ENCODE measurements around the gene RYR2. TPM values are rescaled to one million over a fixed set of nuclear protein-coding genes. Genes with fewer than 3 reads are reported as not detected.

Gene RYR2
- total RNA-seq: 7.8 TPM
- long read RNA-seq, partial matches to known transcripts: 1 of 4 reads
- long read RNA-seq, other reads (novel, unspliced or antisense): 3 of 4 reads

GRCh38 chr1:237041795-237042525, at the start of gene RYR2:
RYR2 (plus strand) TSS chr1:237042184; CDS start chr1:237042522, 338 bp downstream.
- H3K9me3 ChIP-seq: no peaks in the 10 kb centered on the region
- H3K27me3 ChIP-seq: peaks cover 43% of the 10 kb centered on the region
- peak within 1 kb of the TSS; percentile 17 for H3K27ac ChIP-seq
- intact Hi-C loops (cut with DNase I): no loop called here
- peaks cover 8% of the 10 kb centered on the region for H3K4me1 ChIP-seq
- peak within 1 kb of the TSS; percentile 54 for H3K4me3 ChIP-seq
- DNase-seq (no peak), ATAC-seq (peak; percentile 72)
- no peaks in the 10 kb centered on the region for H3K36me3 ChIP-seq
- TF ChIP-seq CTCF (IDR thresholded peaks at IDR 0.05): peak; percentile 54

- intact Hi-C loops (cut with DNase I): no loop called here
Measured at GRCh38 chr1:236992449-236992848, 49.5 kb upstream of the RYR2 start.

GRCh38 chr1:236994450-236994849, 47.5 kb upstream of the RYR2 start:
- H3K27ac ChIP-seq: no peak overlapping the region
- no peaks in the 10 kb centered on the region for H3K9me3 ChIP-seq
- H3K27me3 ChIP-seq: no peaks in the 10 kb centered on the region
- no peak overlapping the region for H3K4me3 ChIP-seq
- no peak for DNase-seq
- H3K36me3 ChIP-seq: no peaks in the 10 kb centered on the region
- no peak for ATAC-seq
- H3K4me1 ChIP-seq: no peaks in the 10 kb centered on the region
- intact Hi-C loops (cut with DNase I): no loop called here
- TF ChIP-seq CTCF (IDR thresholded peaks at IDR 0.05): no peak

More at GRCh38 chr1:236992449-236992848, 49.5 kb upstream of the RYR2 start:
- TF ChIP-seq CTCF (IDR thresholded peaks at IDR 0.05): no peak
- DNase-seq (no peak), ATAC-seq (no peak)
- no peaks in the 10 kb centered on the region for H3K36me3 ChIP-seq
- no peaks in the 10 kb centered on the region for H3K9me3 ChIP-seq
- H3K27me3 ChIP-seq: no peaks in the 10 kb centered on the region
- no peak overlapping the region for H3K27ac ChIP-seq
- no peak overlapping the region for H3K4me3 ChIP-seq
- H3K4me1 ChIP-seq: no peaks in the 10 kb centered on the region

GRCh38 chr1:236997361-236997760, 44.6 kb upstream of the RYR2 start:
- no peak overlapping the region for H3K27ac ChIP-seq
- no peaks in the 10 kb centered on the region for H3K36me3 ChIP-seq
- DNase-seq: no peak
- no peak for TF ChIP-seq CTCF (IDR thresholded peaks at IDR 0.05)
- H3K4me3 ChIP-seq: no peak overlapping the region
- H3K4me1 ChIP-seq: no peaks in the 10 kb centered on the region
- peak; percentile 4 for ATAC-seq
- H3K9me3 ChIP-seq: no peaks in the 10 kb centered on the region
- intact Hi-C loops (cut with DNase I): no loop called here
- no peaks in the 10 kb centered on the region for H3K27me3 ChIP-seq

GRCh38 chr1:236997882-236998281, 44.1 kb upstream of the RYR2 start:
- Histone ChIP-seq H3K9me3 (no peaks in the 10 kb centered on the region), H3K27me3 (no peaks in the 10 kb centered on the region), H3K36me3 (no peaks in the 10 kb centered on the region), H3K4me3 (no peak overlapping the region), H3K4me1 (no peaks in the 10 kb centered on the region), H3K27ac (no peak overlapping the region)
- no peak for TF ChIP-seq CTCF (IDR thresholded peaks at IDR 0.05)
- intact Hi-C loops (cut with DNase I): no loop called here
- peak; percentile 95 for ATAC-seq
- DNase-seq: peak; percentile 77
